HG03064 (cell line): Measurements from ENCODE around the gene TTPAL.

Experiments used
- ATAC-seq: cut with Tn5 transposase; IDR thresholded peaks from one replicate; pipeline ENCODE4 v1.9.1; 2021; ENCODE audit warnings: low read depth; ENCODE audit not compliant: unreplicated experiment

The TTPAL gene, protein sequence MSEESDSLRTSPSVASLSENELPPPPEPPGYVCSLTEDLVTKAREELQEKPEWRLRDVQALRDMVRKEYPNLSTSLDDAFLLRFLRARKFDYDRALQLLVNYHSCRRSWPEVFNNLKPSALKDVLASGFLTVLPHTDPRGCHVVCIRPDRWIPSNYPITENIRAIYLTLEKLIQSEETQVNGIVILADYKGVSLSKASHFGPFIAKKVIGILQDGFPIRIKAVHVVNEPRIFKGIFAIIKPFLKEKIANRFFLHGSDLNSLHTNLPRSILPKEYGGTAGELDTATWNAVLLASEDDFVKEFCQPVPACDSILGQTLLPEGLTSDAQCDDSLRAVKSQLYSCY

DNA sequence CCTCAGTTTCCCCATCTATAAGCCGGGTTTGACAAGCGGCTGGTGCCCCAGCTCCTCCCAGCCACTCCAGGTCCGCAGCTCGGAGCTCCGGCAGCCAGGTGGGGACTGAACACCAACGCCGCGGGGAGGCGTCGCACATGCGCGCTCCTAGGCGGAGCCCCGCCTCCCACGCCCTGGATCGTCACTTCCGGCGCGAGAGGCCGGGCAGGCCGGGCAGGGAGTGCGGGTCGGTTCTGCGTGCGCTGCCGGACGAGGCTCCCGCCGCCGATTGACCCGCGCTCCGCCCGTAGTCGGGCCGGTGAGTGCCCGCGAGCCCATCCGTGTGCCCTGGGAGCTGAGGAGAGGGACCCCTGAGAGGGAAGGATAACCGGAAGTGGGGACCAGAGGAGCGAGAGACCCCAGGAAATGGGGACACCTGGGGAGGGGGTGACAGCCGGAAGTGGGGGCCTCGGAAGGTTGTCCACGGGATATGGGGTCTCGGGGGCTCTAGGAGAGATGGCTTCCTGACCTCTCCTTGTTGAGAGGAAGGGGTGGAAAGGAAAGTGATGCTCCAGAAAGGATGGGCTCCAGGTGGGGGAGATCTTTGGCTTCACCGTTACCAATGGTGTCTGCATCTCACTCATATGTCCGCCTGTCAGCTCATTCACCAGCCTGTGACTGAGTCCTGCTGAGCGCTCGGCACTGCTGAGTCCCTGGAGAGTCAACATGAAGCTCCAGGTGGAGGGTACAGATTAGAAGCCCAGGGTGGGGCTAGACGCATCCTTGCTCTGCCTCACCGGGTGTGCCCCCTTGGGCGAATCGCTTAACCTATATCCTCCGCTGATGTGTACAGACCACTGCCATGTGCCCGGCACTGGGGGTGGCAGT is at the start of gene TTPAL:
Gene TTPAL, plus strand, starts transcription at position 181 of the 867 bp plus-strand sequence. CDS start 4,126 bp downstream, outside the sequence.
- peak; percentile 82 for ATAC-seq

GRCh38 chr20:44425923-44426322 is 49.8 kb upstream of the TTPAL start:
- no peak for ATAC-seq

DNA sequence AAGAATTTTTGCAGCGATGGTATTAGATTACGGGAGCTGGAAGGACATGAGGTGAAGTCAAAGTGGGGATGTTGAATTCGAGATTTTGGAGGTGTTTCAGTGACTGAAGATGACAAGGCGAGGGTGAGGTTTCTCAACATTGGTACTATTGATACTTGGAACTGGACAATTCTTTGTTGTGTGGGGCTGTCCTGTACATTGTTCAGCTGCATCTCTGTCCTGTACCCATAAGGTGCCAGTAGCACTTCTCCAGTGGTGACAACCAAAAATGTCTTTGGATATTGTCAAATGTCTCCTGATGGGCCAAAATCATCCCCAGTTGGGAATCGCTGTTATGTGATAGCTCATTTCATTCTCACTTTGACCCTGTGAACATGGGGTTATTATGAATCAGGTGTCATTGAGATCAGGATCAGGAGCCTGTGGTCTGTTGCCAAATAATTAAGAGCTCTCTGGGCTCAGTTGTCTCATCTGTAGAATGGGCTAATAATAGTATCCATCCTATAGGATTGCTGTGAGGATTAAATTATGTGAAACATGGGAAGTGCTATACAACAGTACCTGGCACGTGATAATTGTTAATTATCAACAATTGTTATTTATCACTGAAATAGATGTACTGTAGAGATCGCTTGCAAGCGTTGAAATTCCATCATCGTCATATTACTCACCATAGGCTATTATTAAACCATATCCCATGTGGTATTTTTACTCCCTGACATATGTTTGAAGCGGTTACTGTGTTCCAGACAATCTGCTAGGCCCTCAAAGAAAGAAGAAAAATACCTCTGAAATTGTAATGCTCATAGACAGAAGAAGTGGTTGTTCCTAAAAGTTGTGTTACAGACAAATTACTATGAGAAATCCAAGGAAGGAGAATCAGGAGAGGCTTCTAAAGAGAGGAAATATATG is 48.5 kb upstream of the TTPAL start:
- ATAC-seq = no peak

- ATAC-seq = no peak
Measured at GRCh38 chr20:44427804-44428173, 47.9 kb upstream of the TTPAL start.

- ATAC-seq = no peak
Measured at GRCh38 chr20:44428174-44429016, 47.3 kb upstream of the TTPAL start.

DNA sequence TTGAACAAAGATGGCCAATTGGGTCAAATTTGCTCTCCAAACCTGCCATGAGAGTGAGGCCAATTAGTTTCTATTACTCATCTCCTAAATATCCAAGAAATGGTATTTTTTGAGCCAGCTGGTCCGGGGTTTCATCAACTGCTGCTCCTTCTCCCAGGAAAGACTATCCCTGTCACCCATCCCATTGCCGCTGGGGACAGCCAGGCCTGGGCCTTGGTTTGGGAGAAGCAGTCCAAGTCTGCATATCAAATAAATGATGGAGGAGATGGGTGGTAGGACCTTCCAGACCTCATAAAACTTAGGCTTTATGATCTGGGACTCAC is 46.7 kb upstream of the TTPAL start:
- no peak for ATAC-seq

GRCh38 chr20:44429419-44430269 is 46.0 kb upstream of the TTPAL start:
- no peak for ATAC-seq

GRCh38 chr20:44430270-44431065 is 45.2 kb upstream of the TTPAL start:
- no peak for ATAC-seq

- ATAC-seq = no peak
Measured at GRCh38 chr20:44431118-44431501, 44.6 kb upstream of the TTPAL start.

- ATAC-seq = no peak
Measured at GRCh38 chr20:44431502-44432234, 44.0 kb upstream of the TTPAL start.

GRCh38 chr20:44432618-44433577 is 42.8 kb upstream of the TTPAL start:
- ATAC-seq = no peak

- ATAC-seq = no peak
Measured at GRCh38 chr20:44433751-44434538, 41.7 kb upstream of the TTPAL start.

DNA sequence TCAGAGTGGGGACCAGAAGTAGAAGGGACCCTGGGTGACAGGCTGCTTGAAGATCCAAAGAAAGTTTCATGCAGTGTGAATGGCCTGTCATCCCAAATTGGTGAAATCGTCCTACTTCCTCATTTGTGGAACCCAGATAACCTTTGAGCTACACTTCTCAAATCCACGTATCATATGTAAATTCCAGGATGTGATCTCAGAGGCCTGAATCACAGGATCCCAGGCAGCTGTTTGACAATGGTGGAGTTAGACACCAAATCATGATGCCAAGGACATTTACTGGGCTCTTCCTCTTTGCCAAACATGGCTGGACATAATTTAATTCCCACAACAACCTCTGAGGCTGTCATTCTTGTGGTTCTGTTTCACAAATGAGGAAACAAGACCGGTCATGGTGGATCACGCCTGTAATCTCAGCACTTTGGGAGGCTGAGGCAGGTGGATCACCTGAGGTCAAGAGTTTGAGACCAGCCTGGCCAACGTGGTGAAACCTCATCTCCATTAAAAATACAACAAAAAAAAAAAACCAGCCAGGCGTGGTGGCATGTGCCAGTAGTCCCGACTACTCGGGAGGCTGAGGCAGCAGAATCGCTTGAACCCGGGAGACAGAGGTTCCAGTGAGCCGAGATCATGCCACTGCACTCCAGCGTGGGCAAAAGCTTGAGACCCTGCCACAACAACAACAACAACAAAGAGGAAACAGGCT is 39.9 kb upstream of the TTPAL start:
- no peak for ATAC-seq

DNA sequence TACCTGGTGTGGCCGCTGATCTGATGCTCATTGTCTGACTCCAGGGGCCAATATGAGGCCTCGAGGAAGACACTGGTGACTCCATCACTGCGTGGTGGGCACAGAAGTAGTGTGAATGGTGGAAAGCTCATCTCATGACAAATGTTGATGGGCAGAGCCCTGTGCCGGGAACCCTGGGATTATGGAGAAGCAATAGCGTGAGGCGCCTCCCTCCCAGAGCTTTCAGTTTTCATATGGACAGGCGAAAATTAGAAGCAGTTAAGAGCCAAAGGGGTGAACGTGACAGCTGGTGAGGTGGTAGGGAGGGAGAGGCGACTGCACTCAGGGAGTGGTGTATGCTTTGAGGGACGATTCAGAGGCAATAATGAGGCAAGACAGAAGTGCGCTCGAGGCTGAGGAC is 39.3 kb upstream of the TTPAL start:
- no peak for ATAC-seq

DNA sequence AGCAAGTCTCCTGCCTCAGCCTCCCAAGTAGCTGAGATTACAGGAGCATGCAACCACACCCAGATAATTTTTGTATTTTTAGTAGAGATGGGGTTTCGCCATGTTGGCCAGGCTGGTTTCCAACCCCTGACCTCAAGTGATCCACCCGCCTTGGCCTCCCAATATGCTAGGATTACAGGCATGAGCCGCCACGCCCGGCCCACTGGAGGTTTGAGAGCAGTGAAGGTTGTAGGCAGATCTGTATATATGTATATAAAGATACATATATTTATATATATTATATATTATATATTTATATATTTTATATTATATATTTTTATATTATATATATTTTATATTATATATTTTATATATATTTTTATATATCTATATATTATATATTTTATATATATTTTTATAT is 38.2 kb upstream of the TTPAL start:
- ATAC-seq = no peak
